Erythroblast (primary cell): ENCODE results near the gene CHIC2.

Experiments used
- GATA1 ChIP-seq: IDR thresholded peaks from 2 replicates; pipeline ENCODE4 v1.6.1; 2011; ENCODE audit warnings: low read depth, mild to moderate bottlenecking, control low read depth, low read length, moderate library complexity
- POLR2A ChIP-seq: IDR thresholded peaks from 2 replicates; pipeline ENCODE4 v1.6.1; 2011; ENCODE audit warnings: mild to moderate bottlenecking, low read length

DNA sequence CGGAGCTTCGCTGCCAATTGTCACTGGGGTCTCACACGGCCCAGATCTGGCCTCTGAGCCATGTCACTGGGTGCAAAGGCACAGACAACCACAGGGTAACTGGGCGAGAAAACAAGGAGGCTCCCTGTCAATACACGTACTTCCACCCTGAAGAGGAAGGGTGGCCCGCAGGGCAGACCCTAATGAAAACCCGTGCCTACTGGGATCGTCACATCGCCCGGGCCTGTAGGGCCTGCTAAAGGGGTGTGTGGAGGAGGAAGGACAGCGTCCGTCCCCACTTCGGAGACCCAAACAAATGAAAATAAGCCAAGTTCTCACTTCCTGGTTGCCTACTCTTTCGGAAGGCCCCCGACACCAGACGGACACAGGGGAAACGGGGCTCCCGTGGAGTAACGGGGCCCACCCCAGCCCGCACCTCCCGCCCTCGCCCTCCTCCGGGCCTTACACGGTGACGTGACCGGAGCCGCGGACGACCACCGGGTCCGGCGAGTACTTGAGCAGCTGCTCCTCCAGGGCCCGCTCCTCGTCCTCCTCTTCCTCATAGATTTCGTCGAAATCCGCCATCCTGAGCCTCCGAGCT, 578 bp downstream of the CHIC2 start:
- no peak for TF ChIP-seq POLR2A
- TF ChIP-seq GATA1: no peak
